LoVo (cell line): ENCODE measurements around the gene PADI4.
"Not testable (repeated sequence)": the region's sequence is repeated elsewhere in the genome, so short reads cannot be mapped to it uniquely, and the experiment has no call there.

Experiments used
- DNase-seq: peaks from one replicate; pipeline ENCODE4 v3.0.0-alpha.2; 2016; ENCODE audit warnings: low spot score

Gene PADI4

DNA sequence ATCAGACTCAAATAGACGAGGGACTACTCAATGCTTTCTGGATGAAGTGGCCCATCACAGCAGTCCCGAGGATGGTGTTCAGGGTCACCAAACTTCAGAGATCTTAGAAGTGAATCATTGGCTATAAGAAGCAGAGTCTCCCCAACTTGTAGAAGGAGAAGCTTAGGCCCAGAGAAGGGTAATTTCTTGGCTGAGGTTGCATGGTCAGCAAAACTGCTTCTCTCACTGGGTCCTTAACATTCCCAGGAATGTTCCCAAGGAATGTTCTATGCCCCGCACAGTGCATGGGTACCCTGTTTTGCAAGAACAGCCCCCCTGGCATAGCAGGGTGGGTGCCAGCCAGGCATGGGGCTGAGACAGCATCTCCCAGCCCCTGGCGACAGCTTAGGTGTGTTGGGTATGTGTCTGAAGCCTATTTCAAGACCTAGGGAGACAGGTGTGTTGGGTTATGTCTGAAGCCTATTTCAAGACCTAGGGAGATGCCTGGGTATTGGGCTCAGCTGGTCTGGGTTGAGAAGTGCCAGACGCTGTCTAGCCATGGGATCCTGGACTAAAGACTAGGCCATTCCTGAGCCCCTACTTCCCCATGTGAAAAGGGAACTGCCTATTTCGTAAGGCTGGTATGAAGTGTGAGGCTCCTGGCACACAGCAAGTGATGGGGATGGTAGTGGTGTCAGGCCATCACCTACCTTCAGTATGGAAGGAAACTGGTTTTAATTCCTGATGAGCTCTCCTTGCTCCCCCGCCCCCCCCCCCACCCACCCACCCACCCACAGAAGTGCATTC lies 90.1 kb downstream of the PADI4 start:
- DNase-seq = no peak

DNA sequence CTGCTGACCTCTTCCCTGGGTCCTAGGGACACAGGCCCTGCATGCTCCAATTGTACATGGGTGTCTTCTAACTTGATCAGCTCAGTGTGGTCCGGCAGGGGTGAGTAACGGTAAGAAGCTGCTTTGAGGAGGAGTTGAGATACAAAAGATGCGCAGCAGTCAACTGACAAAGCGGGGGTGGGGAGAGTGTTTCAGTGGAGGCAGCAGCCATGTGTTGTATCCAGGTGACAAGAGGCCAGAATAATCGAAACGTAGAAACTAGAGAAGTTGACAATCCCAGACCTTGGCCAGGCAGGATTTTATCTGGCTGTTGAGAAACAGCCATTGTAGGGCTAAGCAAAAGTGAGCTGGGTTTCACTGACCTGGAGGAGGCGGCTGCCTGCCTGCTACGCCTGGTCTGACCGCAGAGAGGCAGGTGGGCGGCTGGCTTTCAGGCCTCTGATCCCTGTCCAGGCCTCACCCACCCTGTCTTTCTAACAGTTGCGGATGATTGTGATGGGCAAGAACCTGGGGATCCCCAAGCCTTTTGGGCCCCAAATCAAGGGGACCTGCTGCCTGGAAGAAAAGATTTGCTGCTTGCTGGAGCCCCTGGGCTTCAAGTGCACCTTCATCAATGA lies 92.8 kb downstream of the PADI4 start:
- DNase-seq = no peak

DNA sequence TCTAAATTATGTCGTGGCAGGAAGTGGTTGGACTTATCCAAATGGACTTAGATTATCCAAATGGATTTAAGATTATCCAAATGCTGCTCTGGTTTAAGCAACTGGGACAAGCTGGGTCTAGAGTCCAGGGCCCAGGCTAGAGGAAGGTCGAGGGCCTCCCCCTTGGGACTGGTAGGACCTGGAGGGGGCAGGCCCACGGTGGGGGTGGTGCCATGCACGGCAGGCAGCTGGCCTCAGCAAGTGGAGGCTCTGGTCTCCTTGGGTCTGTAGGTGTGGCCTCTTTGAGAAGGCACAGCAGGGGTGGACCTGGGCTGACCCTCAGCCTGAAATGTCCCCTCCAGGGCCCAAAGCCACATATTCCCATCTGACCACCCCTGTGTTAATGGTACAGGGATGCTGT lies 93.8 kb downstream of the PADI4 start:
- no peak for DNase-seq

DNA sequence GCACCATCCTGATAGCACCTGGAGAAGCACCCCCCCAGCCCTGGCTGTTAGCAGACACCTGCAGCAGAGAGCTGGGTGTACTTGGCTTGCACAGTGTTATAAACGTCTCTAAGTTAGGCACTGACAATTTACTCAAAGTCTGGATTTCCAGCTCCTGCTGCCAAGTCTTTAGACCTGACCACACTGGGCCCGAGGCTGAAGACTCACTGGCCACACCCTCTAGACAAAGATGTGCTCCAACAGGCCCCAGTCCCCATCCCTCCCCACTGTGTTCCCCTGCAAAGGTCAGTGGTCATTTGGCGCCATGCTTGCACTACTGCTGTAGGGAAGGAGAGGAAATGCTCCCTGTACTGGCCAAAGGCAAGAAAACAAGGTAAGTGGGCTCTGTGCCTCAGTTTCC lies 95.1 kb downstream of the PADI4 start:
- DNase-seq = no peak

DNA sequence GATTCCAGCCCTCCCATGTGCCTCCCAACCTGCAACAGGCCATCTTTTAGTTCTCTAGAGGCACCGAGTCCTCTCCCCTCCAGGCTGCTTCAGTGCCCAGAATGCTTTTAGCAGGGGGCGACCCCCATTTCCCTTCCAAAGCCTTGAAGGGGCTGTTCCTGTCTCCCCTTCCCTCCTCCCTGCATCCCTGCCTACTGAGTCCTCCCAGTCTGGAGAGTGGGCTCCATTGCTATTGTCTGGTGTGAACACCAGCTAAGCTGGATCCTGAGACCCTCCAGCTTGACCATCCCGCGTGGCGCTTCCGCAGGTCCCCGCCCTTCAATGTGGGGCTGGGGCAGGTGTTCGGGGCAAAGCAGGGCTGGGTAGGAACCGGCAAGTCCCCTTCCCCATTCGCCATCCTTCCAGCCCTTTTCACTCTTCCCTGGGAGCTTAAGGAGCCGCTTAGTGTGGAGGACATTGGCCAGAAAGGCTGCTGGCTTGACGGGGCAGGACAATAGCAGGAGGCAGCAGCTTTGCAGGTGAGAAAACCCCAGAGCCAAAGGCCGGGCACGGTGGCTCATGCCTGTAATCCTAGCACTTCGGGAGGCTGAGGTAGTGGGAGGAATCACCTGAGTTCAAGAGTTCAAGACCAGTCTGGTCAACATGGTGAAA lies 96.2 kb downstream of the PADI4 start:
- no peak for DNase-seq

DNA sequence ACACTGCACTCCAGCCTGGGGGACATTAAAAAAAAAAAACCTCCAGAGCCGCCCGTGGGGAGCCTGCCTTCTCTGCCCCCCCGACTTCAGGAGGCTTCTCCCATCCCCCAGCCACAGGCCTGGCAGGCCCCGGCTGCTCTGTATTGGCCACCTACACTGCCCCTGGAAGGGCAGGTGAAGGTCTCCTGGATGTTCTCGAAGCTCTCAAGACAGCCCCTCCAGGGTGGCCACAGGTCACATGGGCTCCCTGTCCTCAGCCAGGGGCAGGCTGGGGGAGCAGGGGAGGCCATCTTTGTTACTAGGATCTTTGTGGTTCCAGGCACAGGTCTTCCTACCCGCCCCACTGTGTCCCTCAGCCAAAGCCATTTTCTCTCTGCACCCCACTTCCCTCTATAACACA lies 96.8 kb downstream of the PADI4 start:
- no peak for DNase-seq

DNA sequence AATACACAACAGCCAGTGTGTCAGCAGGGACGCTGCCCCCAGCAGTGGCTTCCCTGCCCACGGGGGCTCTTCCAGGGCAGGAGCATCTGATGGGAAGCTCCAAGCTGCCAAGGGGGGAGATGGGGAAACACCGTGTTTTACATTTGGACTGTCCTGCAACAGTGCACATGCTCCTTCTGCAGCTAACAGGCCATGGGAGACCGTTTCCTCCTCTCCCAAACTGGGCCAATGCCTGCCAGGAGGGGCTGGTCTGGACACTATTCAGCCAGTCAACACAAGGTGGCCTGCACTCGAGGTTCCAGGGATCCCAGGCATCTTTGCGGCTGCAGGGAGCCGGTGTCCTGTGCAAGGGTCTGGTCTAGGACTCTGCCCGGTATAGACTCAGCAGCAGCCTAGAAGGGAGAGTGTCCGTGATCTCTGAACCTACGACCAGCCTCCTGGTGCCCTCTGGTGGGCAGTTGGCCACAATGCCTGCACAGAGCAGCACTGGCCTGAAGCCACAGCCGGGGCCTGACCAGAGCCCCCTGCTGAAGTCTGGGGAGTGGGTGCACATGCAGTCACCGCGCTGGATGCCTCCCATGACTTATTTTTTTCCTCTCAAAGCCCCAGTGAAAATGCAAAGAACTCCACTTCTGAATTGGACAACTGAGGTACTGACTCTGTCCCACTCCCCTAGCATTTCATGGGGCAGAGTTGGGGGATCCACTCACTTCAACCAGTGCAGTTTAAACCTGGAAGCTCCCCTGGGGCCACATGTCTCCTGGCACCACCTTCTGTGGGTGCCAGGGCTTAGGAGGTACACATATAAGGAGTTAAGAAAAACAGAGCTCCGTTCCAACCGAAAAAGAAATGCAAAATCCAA lies 98.1 kb downstream of the PADI4 start:
- DNase-seq = peak; percentile 42

DNA sequence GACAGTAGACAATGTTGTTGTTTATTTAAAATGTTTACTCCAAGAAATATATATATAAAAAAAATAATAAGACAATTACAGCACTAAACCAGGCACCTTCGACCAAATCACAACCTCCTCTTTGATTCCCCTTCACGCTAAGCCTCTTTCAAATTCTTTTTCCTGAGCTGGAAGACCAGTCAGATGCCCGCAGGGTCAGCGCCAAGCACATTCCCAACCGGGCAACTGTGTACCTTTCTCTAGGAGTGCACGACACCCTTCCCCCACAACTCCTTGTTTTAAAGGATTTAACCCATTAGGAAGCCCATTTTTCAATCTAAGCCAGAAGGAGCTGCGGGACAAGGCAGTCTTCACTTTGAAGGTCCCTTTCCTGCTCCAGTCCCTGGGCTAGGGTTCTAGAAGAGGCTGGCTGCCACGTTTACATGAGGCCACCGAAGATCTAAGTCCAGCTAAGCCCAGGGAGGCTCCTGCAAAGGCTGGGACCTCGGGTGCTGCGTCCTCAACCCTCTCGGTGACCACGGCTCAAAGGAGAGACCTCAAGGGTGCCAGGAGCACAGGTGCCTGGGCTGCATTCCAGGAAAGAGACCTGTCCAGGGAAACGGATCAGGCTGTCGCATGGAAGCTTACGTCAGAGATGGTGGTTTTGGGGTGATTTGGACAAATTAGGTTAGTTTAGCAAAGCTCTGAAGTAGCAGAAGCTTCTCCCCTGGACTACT lies 98.9 kb downstream of the PADI4 start:
- DNase-seq = not testable (repeated sequence)

DNA sequence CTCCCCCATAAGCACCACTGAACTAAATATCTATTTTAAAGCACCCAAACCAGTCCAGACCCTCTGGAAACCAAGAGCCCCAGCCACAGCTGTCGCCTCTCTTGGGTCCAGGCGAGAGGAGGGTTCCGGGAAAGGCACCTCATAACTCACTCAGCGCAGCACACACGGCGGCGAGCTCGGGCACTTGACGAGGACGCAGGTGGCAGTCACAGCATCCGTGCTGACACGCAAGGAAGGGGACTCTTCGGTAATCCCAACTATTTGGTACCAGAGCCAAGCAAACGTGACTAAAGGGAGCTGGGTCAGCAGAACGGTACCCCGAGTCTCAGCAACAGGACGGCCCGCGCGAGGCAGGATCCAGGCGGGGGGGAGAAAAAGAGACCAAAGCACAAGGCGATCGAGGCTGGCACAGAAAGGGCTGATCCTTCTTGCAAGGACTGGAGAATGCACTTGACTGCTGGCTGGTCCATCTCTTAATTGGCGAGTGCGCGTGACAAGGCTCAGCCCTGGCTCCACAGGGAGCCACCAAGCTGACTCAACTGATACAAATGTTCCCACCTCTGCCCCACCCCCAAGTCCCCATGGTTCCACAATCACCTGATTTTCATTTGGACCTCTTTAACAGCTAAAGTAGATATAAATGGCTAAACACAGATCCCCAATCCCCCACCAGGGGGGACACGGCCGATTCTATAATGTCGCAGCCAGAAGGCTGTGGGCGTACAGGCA lies 100.0 kb downstream of the PADI4 start:
- peak; percentile 3 for DNase-seq

DNA sequence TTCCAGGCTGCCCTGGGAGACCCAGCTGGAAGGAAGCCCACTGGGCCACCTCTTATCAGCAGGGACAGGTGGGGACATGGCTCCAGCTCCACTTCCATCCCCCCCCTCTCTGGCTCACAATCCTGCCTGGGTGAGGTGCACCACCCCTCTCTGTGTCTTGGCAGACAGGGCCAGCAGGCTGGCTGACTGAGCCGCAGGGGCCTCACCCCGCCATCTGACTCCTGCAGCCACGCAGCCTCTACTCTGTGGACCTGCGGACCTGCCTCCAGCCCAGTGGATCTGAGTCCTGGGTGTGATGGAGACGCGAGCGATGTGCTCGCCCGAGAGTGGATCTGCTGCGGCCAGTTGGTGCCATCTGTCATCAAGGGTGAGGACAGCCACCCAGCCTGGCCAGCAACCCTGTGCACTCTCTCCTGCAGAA lies 101.4 kb downstream of the PADI4 start:
- DNase-seq = no peak

DNA sequence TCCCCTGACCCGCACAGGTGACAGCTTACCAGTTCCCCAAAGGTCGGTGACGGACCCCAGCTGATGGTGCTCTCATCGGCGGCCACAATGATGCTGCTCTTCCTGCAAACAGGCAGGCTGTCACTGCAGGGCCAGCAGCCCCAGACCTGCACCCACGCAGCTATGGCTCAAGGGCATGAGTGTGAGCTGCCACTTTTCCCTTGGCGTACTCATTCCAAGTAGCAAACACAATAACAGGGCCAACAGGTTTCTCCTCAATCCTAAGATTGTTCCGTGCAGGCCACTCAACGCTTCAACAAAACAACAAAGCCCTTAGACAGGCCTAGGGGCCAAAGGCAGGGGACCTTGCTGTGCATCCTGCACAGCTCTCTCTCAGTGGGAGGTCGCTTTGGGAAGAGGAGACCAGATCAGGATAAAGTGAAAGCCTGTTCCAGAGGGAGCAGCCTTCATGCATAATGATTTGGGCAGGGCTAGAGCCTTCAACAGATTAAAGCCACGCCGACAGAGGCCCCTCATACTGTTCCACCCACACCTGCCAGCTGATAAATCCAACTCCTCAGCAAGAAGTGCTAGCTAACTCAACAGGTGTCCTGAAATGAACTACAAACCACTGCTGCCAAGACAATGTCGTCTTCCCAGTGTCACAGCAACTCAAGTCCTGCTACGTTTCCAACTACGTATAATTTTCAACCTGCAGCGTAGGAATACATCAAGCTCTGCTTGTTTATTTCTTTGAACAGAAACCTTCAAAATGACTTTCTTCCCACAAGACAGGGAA lies 104.3 kb downstream of the PADI4 start:
- DNase-seq = no peak
